Brain microvascular endothelial cell (primary cell): ENCODE data around the gene ZNHIT1.

Source experiments
- DNase-seq: peaks from one replicate; pipeline ENCODE4 v3.0.0-alpha.2; 2020
- H3K27ac ChIP-seq: fragments of 250-450 bp; sonication (Bioruptor Pico); 2 replicates; pipeline ENCODE4 v1.5.1; 2020; ENCODE audit warnings: mild to moderate bottlenecking, moderate library complexity
- H3K27me3 ChIP-seq: fragments of 250-450 bp; sonication (Bioruptor Pico); replicated peaks from 2 replicates; pipeline ENCODE4 v1.5.1; 2020; ENCODE audit warnings: mild to moderate bottlenecking
- H3K36me3 ChIP-seq: fragments of 250-450 bp; sonication (Bioruptor Pico); replicated peaks from 2 replicates; pipeline ENCODE4 v1.5.1; 2020; ENCODE audit warnings: mild to moderate bottlenecking
- H3K4me3 ChIP-seq: 2 replicates; pipeline ENCODE4 v1.5.1; 2011; ENCODE audit warnings: low read depth, mild to moderate bottlenecking, control low read depth, low read length, moderate library complexity
- in situ Hi-C: cut with HindIII; loops from 2 replicates; pipeline ENCODE4 v1.10.0; 2017; ENCODE audit warnings: low sequenced_read_pairs, low pct_ligation_motif_present
- TF ChIP-seq, protein P1 (sequence below): IDR thresholded peaks from 2 replicates; pipeline ENCODE4 v1.5.1; 2011; ENCODE audit warnings: low read depth, mild to moderate bottlenecking, moderate library complexity, low read length, control low read depth, inconsistent platforms; ENCODE audit errors: missing control alignments

Gene ZNHIT1

DNA sequence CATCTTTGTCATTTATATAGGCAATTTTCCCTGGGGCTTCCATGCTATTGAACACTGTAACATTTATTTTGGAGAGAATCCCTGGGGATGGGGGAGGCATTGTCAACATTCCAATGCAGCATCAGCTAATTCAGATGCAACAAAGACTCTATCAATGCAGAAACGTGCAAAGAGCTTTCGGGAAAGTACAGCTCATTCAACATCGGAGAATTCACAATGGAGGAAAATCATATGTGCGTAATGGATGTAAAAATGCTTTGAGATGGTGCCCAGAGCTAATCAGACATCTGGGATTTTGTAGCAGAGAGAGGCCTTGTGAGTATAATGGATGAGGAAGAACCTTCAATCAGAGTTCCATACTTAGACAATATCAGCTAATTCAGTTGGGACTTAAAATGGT lies 55.2 kb downstream of the ZNHIT1 start:
- in situ Hi-C loops = no loop called here
- DNase-seq = no peak
- TF ChIP-seq, protein P1, sequence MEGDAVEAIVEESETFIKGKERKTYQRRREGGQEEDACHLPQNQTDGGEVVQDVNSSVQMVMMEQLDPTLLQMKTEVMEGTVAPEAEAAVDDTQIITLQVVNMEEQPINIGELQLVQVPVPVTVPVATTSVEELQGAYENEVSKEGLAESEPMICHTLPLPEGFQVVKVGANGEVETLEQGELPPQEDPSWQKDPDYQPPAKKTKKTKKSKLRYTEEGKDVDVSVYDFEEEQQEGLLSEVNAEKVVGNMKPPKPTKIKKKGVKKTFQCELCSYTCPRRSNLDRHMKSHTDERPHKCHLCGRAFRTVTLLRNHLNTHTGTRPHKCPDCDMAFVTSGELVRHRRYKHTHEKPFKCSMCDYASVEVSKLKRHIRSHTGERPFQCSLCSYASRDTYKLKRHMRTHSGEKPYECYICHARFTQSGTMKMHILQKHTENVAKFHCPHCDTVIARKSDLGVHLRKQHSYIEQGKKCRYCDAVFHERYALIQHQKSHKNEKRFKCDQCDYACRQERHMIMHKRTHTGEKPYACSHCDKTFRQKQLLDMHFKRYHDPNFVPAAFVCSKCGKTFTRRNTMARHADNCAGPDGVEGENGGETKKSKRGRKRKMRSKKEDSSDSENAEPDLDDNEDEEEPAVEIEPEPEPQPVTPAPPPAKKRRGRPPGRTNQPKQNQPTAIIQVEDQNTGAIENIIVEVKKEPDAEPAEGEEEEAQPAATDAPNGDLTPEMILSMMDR = no peak
- Histone ChIP-seq H3K27ac (no peak overlapping the region), H3K27me3 (peaks cover 2% of the 10 kb centered on the region), H3K36me3 (no peaks in the 10 kb centered on the region), H3K4me3 (no peak overlapping the region)
